ENCODE results near the gene MECP2.

Gene MECP2

DNA sequence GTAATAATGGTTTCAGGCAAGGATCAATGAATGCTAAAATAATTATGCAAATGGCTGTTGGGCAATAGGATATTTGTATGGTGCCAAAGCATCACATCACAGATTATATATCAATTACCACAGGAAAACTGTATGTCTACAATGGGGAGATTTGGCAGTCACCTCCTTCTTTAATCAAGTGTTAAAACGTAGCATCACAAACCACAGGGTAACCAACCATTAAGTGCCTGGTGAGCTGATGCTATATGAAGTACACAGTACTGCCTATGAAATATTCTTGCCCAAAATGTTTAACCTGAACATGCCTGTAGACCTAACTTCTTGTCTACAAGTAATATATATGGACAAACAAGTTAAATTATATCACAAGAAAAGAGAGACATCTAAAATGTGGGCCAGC lies 25.3 kb downstream of the MECP2 start:
- TF ChIP-seq, protein P1, sequence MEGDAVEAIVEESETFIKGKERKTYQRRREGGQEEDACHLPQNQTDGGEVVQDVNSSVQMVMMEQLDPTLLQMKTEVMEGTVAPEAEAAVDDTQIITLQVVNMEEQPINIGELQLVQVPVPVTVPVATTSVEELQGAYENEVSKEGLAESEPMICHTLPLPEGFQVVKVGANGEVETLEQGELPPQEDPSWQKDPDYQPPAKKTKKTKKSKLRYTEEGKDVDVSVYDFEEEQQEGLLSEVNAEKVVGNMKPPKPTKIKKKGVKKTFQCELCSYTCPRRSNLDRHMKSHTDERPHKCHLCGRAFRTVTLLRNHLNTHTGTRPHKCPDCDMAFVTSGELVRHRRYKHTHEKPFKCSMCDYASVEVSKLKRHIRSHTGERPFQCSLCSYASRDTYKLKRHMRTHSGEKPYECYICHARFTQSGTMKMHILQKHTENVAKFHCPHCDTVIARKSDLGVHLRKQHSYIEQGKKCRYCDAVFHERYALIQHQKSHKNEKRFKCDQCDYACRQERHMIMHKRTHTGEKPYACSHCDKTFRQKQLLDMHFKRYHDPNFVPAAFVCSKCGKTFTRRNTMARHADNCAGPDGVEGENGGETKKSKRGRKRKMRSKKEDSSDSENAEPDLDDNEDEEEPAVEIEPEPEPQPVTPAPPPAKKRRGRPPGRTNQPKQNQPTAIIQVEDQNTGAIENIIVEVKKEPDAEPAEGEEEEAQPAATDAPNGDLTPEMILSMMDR (IDR thresholded peaks at IDR 0.05; ENCODE audit: borderline replicate concordance, control extremely low read depth, extremely low read depth, insufficient read depth, missing control alignments): no peak
- DNase-seq (ENCODE audit: low spot score): no peak
- in situ Hi-C loops (cut with MboI; ENCODE audit: low sequenced_read_pairs, unreplicated experiment): no loop called here

DNA sequence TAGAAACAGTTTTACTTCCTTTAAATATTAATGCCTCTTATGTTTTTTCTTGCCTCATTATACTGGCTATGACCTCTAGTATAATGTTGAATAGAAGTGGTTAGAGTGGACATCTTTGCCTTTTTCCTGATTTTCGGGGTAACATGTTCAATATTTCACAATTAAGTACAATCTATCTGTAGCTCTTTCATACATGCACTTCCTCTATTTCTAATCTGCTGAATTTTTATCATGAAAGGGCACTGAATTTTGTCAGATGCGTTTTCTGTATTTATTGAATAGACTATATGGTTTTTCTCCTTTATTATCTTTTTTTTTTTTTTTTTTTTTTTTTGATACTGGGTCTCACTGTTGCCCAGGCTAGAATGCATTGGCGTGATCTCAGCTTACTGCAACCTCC lies 29.0 kb downstream of the MECP2 start:
- no peak for DNase-seq (ENCODE audit: low spot score)
- TF ChIP-seq, protein P1 (IDR thresholded peaks at IDR 0.05; ENCODE audit: borderline replicate concordance, control extremely low read depth, extremely low read depth, insufficient read depth, missing control alignments): no peak
- in situ Hi-C loops (cut with MboI; ENCODE audit: low sequenced_read_pairs, unreplicated experiment): no loop called here

DNA sequence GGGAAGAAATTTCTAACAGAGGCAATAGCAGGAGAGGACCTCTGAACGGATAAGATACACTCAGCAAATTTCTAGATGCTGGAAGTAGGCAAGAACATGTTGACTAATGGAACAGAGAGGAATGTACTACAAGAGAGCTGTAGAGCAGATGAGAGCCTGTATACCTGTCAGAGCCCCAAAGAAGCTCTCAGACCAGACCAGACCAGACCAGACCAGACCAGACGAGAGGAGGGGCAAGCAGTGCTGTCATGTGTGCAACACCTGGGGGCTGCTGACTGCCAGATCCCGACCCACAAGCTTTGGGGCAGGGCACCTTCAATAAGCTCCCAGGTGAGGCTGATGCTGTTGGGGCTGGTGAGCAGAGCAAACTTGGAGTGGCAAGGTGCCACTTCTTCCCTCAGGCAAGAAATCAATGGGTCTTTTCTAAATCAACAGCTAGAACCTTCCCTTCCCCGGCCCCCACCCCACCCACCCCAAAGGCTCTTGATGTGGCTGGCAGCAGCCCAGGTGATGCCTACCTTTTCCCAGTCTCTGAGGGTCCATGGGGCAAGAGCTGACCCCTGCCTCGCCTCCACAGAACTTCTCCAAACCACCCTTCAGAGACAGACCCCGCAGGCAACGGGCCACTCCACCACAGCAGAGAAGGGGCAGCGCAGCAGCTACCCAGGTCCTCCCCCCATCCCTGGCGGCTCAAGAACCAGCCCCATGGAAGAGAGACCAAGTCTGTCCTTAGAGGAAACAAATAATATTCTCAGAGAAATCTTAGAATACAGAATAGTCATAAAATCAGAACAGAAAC lies 32.7 kb downstream of the MECP2 start:
- TF ChIP-seq, protein P1 (IDR thresholded peaks at IDR 0.05; ENCODE audit: borderline replicate concordance, control extremely low read depth, extremely low read depth, insufficient read depth, missing control alignments): no peak
- in situ Hi-C loops (cut with MboI; ENCODE audit: low sequenced_read_pairs, unreplicated experiment): no loop called here
- no peak for DNase-seq (ENCODE audit: low spot score)

DNA sequence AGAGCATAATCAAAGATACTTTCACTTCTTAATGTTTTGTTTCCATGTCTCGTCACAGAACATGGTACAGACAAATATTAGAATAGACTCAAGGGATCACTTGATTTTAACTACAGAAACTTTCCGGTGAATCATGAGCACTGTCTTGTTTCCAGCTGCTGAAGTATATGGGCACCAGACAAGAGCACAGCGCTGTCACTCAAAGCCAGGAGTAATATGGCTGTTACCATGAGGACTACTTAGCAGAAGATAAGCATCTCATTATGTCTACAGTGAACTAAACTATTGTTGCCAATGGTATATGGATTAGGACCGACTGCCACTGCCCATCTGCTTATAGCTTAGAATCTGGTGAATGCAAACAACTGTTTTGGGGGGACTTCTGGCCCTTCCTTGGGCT lies 34.3 kb downstream of the MECP2 start:
- TF ChIP-seq, protein P1 (IDR thresholded peaks at IDR 0.05; ENCODE audit: borderline replicate concordance, control extremely low read depth, extremely low read depth, insufficient read depth, missing control alignments): no peak
- no peak for DNase-seq (ENCODE audit: low spot score)
- in situ Hi-C loops (cut with MboI; ENCODE audit: low sequenced_read_pairs, unreplicated experiment): no loop called here

DNA sequence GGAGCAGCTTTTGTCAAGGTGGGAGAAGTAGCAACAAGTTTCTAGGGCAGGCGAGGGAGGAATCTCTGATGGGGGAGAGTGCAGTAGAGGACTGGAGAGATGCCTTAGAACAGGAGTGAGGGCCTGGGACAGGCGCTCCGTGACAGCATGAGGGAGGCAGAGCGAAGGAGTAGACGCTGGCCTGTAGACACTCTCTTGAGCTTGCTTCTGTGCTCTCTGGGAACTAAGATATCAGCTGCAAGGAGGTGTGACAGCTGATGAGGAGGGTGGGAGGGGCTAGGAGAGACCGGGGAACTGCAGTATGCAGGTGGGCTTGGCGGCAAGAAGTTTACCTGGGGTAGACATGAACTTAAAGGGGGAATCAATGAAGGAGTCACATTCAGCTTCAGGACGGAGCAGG lies 35.7 kb downstream of the MECP2 start:
- TF ChIP-seq, protein P1 (IDR thresholded peaks at IDR 0.05; ENCODE audit: borderline replicate concordance, control extremely low read depth, extremely low read depth, insufficient read depth, missing control alignments): no peak
- in situ Hi-C loops (cut with MboI; ENCODE audit: low sequenced_read_pairs, unreplicated experiment): no loop called here
- DNase-seq (ENCODE audit: low spot score): no peak

DNA sequence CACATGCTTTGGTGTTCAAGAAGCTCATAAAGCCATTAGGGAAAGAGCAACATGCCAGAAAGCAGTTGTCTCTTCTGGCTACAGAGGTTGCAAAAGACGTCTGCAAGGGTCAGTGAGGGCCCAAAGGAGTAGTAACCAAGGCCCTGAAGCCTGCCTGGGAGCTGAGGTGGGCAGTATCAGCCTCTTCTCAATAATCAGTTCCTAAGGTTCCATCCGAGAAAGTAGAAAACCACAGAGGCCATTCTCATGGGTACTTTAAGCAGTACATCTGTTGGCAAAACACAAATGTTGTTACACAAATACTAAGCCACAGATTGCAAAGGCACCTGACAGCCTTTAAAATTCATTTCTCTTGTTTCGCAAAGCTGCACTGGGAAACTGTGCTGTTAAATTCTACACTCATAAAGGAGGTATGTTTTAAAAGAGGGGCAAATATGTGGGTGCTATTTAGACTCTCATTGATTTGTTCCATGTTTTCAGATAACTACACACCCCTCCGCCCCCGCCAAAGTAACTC lies 37.7 kb downstream of the MECP2 start:
- no peak for DNase-seq (ENCODE audit: low spot score)
- in situ Hi-C loops (cut with MboI; ENCODE audit: low sequenced_read_pairs, unreplicated experiment): no loop called here
- TF ChIP-seq, protein P1 (IDR thresholded peaks at IDR 0.05; ENCODE audit: borderline replicate concordance, control extremely low read depth, extremely low read depth, insufficient read depth, missing control alignments): no peak

Data from GM13976 (cell line).